ENCODE results near the gene RPS3. TPM values are rescaled to one million over a fixed set of nuclear protein-coding genes. Genes with fewer than 3 reads are reported as not detected.

Gene RPS3
- total and polyA plus RNA-seq, 2 experiments from 2014 or later: 1,745 to 2,793 TPM

DNA sequence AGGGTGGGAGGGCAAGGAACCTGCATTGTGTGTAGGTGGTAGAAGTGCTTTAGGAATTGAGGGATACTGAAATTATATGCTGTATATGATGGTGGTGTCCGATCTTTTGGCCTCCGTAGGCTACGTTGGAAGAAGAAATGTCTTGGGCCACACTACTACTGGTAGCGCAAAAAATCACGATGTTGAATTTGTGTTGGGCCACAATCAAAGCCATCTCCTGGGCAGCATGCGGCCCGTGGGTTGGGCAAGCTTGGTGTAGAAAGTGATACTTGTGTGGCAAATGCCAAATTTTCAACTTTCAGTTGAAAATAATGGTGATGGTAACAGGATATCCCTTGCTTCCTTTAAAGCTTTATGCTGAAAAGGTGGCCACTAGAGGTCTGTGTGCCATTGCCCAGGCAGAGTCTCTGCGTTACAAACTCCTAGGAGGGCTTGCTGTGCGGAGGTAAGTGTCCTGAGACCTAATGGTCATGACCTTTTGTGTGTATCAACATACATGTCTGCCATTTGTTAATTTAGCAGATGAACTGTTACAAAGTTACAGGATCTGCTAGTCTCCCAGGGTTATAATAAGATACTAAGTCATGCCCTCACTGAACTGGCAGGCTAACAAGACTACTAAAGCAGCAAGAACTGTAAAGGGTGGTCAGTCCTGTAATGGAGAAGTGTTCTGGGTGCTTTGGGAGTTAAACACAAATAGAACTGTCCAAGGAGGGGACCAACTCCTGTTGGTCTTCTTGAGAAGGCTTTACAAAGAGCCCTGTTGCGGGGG, 2.9 kb downstream of the RPS3 start:
- TF ChIP-seq NANOG (IDR thresholded peaks at IDR 0.05; ENCODE audit: borderline replicate concordance) (no peak), REST (IDR thresholded peaks at IDR 0.05; ENCODE audit: unreplicated experiment) (no peak), CREB1 (CRISPR knock-in tag; IDR thresholded peaks at IDR 0.05; ENCODE audit: low read depth) (no peak), EZH2phosphoT487 (IDR thresholded peaks at IDR 0.05; ENCODE audit: unreplicated experiment) (no peak), EZH2 (IDR thresholded peaks at IDR 0.05; ENCODE audit: low read depth, unreplicated experiment) (no peak), POLR2AphosphoS5 (IDR thresholded peaks at IDR 0.05; ENCODE audit: low read depth) (no peak; the same call in 1 of the 2 replicates), ETS1 (IDR thresholded peaks at IDR 0.05) (no peak), ZNF331 (CRISPR knock-in tag; IDR thresholded peaks at IDR 0.05; ENCODE audit: low read depth) (no peak), ZNF462 (CRISPR knock-in tag; IDR thresholded peaks at IDR 0.05) (no peak), ZNF114 (CRISPR knock-in tag; IDR thresholded peaks at IDR 0.05) (no peak), STAT1 (IDR thresholded peaks at IDR 0.05; ENCODE audit: unreplicated experiment) (no peak), JUNB (IDR thresholded peaks at IDR 0.05; ENCODE audit: unreplicated experiment) (no peak)
- TF ChIP-seq, protein P1, sequence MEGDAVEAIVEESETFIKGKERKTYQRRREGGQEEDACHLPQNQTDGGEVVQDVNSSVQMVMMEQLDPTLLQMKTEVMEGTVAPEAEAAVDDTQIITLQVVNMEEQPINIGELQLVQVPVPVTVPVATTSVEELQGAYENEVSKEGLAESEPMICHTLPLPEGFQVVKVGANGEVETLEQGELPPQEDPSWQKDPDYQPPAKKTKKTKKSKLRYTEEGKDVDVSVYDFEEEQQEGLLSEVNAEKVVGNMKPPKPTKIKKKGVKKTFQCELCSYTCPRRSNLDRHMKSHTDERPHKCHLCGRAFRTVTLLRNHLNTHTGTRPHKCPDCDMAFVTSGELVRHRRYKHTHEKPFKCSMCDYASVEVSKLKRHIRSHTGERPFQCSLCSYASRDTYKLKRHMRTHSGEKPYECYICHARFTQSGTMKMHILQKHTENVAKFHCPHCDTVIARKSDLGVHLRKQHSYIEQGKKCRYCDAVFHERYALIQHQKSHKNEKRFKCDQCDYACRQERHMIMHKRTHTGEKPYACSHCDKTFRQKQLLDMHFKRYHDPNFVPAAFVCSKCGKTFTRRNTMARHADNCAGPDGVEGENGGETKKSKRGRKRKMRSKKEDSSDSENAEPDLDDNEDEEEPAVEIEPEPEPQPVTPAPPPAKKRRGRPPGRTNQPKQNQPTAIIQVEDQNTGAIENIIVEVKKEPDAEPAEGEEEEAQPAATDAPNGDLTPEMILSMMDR (conservative IDR thresholded peaks at IDR 0.05; ENCODE audit: low read depth in 2 of 2): no peak; a peak in 1 of 4 replicates
- Histone ChIP-seq H3K4me2 (peak overlapping the region; percentile 93), H3K4me3 (peak overlapping the region; percentile 88), H3K4me1 (ENCODE audit: insufficient read depth) (peaks cover 29% of the 10 kb centered on the region), H3K27ac (ENCODE audit: low read depth) (peak overlapping the region; percentile 75), H3K36me3 (ENCODE audit: insufficient read depth) (peaks cover 66% of the 10 kb centered on the region), H3K79me2 (replicated peaks; ENCODE audit: insufficient read depth) (peaks cover 72% of the 10 kb centered on the region), H2AFZ (no peak overlapping the region), H3F3A (replicated peaks; ENCODE audit: low read depth) (peaks cover 57% of the 10 kb centered on the region), H3K27me3 (ENCODE audit: insufficient read depth) (no peaks in the 10 kb centered on the region), H3K9me2 (ENCODE audit: insufficient read depth) (no peaks in the 10 kb centered on the region), H4K20me1 (replicated peaks; ENCODE audit: insufficient read depth) (peaks cover 60% of the 10 kb centered on the region)
- DNase-seq (ENCODE audit: low spot score) (no peak), ATAC-seq (no peak)
- no peaks in the 10 kb centered on the region; the same call in 1 of the 3 replicates for H3K9me3 Mint-ChIP-seq
- H3K4me1 Mint-ChIP-seq: peaks cover 40% of the 10 kb centered on the region
- peaks cover 12% of the 10 kb centered on the region for H3K27me3 Mint-ChIP-seq (ENCODE audit: insufficient read depth, low read depth, poor library complexity)
- H3K36me3 Mint-ChIP-seq (ENCODE audit: low read depth): peaks cover 80% of the 10 kb centered on the region
- peak overlapping the region; percentile 98 for H3K4me3 Mint-ChIP-seq
- H3K27ac Mint-ChIP-seq: peak overlapping the region; percentile 99
